ENCODE results near the gene KYNU.

Gene KYNU

DNA sequence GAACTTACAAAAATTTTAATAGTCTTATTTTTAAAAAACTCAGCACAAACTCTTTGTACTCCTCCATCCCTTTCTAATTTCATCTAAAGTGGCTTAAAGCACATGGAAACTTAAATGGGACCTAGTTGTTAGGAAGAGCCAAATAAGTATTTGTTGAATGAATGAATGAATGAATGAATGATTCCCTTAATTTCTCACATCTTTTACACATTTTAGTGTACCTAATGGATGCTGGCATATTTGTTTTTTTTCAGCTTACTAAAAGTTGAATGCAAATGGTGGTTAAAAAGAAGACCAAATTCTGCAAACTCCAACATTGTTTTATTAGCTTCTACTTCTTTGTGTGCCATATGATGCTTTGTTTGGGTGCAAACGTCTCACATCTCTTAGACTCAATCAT, 89.6 kb downstream of the KYNU start:
- DNase-seq: no peak

DNA sequence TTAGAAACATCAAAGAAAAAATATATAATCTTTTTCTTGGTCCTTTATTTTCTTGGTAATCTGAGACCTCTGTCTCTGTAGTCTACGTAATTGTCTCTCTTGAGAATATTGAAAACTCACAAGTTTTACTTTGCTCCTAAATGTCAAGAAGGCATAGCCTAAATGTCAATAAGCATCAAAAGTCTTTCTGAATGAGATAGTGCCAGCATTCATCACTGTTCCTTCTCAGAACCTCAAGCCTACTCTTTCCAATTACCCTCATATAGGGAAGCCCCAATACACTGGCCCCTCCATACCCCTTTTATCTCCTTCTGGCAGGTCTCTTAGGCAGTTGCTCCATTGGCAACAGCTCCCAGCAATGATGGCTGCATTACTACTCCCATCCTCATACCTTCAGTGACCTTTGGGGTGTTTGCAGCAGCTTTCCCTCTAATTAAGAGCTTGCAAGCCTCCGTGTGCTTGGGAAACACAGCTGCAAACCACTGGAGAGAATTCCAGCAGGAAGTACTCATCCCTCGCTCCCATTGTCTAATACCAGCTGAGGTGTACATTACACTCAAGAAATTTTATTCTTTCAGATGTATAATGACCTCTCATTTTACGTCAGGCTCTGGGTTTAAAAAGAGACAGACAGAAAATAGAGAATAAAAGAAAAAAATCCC, 95.8 kb downstream of the KYNU start:
- no peak for DNase-seq

DNA sequence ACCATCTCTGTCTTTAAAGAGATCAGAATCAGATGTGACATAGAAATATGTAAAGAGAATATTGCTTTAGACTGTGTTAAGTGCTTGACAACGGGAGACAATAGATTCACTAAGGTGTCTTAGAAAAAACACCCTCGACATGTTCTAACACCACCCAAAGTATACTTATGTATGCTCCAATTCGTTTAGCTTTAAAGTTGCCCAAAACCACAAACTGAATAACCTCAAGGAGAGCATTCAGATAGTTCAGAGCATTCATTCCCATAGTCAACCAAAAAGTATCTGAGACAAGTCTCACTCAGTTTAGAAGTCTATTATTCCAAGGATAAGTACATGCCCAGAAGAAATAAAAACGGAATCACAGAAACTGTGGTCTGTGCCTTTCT, 96.4 kb downstream of the KYNU start:
- DNase-seq: no peak

DNA sequence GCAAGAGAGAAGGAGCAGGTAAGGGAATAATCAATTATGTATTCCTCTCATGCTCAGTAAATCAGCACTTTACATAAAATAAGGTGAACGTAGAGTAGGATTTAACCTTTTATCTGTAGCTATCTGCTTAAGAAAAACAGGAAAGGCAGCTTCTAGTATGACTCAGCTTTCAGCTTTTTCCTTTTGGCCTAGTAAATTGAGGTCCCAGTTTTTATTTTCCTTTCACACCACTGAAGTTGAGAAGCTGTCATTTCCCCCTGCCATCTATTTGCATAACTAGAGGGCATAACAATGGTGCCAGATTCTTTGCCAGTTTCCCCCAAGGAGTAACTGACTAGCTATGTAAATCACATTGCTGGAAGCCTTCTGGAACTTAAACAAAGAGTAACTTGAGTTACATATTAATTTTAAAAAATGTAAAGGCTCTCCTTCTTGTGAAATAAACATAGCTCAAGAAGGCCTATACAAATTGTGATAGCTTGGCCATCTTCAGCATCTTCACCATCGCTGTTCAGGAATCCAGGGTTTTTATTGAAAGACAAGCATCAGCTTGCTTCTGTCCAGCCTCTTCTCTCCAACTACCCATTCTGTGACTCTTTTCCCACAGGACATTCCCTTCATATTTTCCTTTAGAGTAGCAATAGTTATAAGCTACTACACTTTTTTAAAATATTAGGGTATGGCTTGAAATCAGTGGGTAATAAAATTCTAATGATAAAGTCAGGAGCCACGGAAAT, 97.0 kb downstream of the KYNU start:
- no peak for DNase-seq

- no peak for DNase-seq
Observed at GRCh38 chr2:142975239-142975638, 97.8 kb downstream of the KYNU start.

- no peak for DNase-seq
Observed at GRCh38 chr2:142980246-142981068, 103.0 kb downstream of the KYNU start.

- no peak for DNase-seq
Observed at GRCh38 chr2:142981069-142981378, 103.6 kb downstream of the KYNU start.

DNA sequence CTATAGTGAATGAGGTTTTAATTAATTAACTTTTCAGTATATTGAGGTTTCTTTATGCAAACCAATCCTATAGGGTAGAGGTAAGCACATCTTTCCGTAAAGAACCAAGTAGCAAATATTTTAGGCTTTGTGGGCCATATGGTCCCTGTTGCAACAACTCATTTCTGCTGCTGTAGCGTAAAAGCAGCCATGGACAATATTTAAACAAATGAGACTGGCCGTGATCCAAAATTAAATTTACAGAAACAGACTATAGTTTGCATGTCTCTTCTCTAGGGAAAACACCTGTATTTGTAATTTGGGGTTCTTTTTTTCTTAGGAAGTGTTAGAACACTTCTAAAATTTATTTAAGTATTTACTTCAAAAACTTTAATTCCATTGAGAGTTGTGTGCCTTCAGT, 104.3 kb downstream of the KYNU start:
- no peak for DNase-seq

DNA sequence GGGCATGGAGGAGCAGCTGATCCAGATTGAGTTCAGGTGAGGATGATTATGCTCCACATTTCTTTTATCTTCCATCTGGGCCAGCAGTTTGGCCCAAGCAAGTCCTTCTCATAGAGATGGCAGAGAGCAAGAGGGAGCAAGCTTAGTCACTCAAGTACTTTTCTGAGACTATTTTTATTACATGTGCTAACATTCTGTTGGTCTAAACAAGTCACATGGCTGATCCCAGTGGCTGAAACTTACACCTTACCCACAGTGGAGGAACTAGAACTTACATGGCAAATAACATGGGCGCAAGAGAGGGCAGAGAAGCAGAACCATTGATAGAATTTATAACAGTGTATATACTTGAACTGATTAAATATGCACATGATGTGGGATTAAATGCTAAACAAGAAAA, 105.7 kb downstream of the KYNU start:
- DNase-seq: no peak

DNA sequence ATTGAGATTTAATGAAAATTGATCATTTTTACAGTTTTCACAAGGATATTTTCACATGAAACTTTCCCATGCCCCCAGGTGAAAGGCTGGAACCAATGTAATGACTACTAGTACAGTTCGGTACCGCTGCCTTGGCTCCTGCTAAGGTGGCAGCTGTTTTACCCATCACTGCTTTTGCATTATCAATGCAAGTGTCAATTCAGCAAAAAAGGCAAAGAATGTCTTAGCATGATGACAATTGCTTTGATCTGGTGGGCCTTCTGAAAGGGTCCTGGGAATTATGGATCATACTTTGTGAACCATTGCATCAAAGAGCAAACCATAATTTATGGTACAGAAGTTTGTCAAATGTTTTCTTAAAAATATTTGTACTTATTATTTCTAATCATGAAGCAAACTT, 107.2 kb downstream of the KYNU start:
- no peak for DNase-seq

- DNase-seq: no peak
Observed at GRCh38 chr2:142987044-142987443, 109.6 kb downstream of the KYNU start.

DNA sequence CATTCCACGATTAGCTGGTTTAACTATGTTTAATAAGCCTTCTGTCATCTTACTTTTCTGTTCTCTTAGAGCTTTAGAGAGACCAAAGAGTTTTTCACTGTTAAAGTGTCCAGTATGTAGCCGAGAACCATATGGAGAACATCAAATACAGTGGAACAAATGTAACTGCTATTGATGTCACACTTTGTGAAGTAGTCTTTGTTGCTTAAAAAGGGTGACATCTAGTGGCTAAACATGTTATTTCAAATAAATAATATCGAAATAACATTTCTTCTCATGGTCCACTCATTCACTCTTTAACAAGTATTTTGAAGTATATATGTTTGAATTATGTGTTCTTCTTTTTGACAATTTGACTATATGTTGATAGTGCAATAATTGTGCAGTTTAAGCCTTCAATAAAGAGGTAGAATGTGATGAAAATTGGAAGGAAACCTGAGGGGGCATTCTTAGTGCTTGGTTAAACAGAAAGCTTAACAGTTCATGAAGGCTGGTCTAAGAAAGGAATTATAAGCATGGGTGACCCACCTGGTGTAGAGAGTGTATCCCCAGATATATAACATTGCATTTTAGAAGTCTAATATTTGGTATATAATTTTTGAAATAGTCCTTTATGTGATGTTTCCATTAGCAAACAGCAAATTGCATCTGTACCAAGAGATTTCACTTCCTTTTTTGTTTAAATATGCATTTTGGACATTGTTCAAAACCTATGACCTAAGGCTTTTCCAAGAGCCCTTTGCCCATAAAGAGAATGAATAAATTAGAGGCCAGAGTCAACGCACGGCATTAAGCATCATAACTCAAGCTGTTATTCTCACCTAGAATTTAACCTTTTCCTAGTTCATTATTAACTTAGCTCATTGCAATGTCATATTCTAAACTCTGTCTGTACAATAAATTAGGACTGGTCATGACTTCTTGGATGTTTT, 112.1 kb downstream of the KYNU start:
- no peak for DNase-seq

GRCh38 chr2:142991295-142991694, 113.8 kb downstream of the KYNU start:
- DNase-seq: no peak

DNA sequence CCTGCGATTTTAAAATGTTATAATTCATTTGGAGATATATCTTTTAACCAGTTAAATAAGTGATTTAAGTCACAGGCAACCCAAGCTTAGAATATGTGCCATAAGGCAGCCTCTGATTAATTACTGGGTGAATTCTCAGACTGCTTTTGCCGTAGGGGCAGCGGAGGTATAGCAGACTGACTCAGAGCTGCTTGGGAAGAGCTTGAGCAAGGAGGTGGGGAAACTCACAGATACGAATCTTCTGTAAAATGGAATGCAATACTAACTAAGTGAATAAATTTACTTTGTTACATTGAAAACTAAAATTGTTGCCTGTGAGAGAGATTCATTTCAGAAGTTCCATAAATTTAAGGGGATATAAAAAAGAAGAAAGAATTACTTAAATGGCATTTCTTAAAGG, 115.4 kb downstream of the KYNU start:
- DNase-seq: no peak

- DNase-seq: no peak
Observed at GRCh38 chr2:142993771-142994170, 116.3 kb downstream of the KYNU start.

DNA sequence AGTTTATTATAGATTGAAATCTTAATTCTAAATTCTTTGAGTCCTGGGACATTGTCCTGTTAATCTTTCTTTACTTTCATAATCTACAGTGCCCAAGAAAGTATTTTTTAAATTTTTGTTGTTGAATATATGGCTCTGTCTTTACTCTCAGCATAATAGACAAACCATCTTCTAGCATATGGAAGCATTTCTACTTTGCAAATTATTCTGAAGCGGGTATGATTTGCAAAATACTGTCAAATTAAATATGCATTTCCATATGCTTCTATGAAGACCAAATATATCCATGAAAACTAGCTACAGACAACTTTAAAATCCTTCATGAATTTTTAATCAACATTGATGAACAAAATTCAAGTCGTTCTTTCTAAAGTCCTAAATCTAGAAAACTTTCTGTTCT, 117.2 kb downstream of the KYNU start:
- no peak for DNase-seq

DNA sequence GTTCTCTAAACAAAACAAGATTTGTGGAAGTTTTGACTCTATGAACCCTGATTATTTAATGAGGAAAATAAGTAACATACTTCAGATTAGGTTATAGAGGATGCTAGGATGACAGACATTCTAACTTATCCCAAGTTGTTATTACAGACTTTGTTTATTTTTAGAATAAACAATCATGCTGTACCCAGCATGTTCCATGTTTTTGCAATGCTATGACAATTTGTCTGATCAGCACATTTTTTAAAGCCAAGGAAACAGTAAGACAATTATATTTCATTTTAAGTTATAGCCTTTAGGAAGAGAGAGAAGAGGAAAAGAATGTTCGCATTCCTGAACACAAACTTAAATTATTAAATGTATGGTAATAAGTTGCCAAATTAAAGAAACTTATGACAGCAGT, 119.8 kb downstream of the KYNU start:
- DNase-seq: no peak

GRCh38 chr2:143000599-143000998, 123.1 kb downstream of the KYNU start:
- DNase-seq: no peak

GRCh38 chr2:143001501-143001900, 124.0 kb downstream of the KYNU start:
- DNase-seq: no peak

DNA sequence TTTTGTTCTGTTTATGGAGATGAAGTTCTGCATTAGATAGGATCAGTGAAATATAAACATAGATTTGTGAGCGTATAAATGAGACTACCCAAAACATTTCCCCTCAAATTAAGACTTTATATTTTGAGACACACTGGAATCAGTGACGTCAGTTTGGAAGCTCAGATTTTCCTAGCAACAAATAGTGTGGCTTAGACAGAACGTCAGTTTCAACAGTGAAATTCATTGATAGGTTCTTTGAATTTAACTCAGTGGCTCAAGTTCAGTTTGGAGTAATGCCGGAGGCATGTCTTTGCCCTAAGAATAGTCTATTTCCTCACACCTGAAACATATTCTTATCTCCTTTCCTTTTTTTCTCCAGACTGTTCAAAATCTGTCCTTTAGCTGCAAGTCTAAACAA, 138.2 kb downstream of the KYNU start:
- no peak for DNase-seq

- DNase-seq: no peak
Observed at GRCh38 chr2:143026411-143027054, 149.1 kb downstream of the KYNU start.

GRCh38 chr2:143029141-143029540, 151.7 kb downstream of the KYNU start:
- DNase-seq: no peak

Data from activated gamma-delta T cell (primary cell).